Non-pigmented ciliary epithelial cell (primary cell): ENCODE data around the gene TENM4.

Source experiments
- DNase-seq: peaks from one replicate; pipeline ENCODE4 v3.0.0-alpha.2; 2010; ENCODE audit warnings: low read depth

TENM4 gene

DNA sequence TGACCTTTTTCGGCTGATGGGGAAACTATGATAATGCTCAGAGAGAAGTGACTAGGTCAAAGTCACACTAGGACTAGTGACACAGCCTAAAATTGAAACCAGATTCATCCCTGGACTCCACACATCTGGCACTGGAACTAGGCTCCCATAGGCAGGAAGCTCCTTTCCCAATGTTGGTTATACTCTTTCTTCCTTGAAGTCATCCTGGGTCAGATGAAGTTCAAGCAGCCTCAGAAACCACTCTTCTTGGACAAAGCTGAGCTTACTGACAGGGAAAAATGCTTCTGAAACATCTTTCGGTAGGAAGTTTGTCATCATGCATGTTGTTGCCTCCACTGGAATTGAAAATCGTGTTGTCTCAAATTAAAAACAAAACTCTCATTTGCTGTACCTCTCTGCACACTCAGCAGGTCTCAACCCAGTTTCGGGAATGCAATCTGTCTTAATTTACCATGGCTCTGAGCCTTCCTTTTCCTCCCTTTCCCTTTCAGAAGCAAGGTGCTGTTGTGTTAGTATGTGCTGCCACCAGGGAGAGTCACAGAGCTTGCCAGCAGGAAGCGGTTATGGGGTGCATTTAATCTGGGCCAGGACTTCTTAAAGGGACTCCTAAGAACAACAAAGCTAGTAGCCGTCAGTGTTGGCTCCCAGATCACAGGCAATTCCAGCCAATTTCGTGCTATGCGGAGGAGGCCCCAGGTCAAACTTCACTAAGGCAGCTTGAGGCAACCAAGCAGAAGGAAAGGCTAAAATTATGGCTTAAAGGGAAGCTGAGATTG lies 384.8 kb downstream of the TENM4 start:
- DNase-seq = peak; percentile 36

DNA sequence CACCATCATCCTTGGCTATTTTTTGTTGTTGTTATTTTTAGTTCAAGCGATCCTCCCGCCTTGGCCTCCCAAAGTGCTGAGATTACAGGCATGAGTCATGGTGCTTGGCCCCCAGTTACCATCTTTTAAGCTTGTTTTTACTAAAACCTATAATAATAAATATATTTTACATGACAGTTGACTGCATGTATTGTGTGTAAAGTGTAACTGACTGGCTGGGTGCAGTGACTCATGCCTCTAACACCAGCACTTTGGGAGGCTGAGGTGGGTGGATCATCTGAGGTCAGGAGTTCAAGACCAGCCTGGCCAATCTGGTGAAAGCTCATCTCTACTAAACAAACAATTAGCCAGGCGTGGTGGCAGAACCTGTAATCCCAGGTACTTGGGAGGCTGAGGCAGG lies 386.2 kb downstream of the TENM4 start:
- peak; percentile 54 for DNase-seq

DNA sequence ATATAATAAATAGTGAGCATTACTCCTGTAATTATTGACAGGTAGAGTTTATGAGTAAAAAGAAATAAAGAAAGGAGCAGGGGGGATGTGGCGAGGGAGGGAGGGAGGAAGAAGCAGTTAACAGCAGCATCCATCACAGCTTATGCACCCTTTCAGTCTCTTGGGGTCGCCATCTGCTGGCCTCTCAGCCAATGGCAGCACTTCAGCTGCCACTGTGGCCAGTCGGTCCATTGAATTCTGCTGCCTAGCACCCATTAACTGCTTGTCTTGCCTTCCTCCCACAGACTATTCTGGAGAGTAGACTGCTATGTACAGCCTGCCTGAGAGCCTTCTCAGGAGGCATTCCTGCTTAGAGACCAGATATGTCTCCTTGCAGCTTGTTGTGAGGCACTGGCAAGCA lies 388.3 kb downstream of the TENM4 start:
- no peak for DNase-seq

DNA sequence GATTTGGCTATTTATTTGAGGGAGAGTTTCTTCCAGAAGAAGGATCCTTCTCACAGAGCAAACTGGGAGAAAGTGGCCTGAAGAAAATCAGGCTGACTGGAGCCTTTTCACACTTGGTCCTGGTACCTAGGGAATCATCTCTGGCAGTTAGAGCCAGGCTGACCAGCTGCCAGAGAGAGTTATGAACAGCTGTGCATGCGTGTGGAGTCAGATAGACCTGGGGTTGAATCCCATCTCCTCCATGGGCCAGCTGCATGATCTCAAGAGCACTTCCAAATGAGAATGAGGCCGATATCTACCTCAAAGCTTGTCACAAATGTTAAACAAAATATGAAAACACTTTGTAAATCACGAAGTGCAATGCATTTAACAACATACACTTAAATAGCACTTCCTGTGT lies 390.0 kb downstream of the TENM4 start:
- no peak for DNase-seq

DNA sequence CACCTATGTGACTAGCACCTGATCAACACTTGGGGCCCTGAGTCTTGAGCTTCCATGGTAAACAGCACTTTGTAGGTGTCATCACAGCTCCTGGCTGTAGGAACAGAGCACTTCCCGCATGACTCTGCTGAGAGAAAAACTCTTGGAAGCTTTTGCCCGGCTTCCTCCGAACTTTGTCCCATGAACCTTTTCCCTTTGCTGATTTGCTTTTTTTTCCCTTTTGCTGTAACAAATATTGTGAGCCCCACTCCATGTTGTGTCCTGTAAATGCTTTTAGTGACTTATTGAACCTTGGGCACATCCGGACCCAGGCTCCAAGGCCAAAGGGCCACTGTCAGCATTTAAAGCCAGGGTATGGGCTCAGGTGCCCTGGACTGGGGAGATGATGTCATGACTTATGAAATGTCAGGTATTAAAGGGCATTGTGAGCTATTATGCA lies 391.1 kb downstream of the TENM4 start:
- DNase-seq = no peak

DNA sequence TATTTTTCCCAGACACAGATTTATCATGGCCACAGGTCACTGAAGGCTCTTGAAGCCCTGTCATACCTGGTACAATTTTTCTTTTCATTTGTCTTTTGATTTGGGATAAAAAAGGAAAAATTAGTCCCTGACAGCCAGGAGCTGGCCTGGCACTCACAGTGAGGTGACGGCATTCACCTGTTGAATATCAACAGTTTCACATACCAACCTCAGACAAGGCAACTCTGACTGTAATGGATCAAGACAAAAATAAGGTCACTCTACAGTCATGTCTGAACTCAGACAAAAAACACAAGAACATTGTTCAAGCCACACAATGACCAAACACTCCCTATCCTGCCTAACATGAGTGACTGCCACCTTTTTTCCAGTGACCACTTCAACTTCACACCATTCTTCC lies 392.9 kb downstream of the TENM4 start:
- DNase-seq = no peak

DNA sequence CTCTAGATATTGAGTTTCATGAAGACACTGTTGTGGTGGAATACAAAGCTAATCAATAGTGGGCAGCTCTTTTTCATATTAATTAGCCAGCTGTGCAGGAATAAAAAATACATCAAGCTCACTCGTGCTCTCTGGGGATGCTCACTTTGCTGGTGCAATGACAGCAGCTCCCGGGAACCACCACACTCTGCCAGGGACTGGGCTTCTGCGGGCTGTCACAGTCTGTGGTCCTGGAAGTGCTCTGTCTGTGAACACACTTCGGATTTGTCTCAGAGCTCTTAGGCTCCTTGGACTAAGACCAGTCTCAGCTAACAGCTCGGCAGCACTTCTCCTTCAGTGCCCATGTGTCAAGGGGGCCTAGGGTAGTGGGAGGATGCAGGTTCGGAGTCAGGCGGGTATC lies 393.5 kb downstream of the TENM4 start:
- DNase-seq = no peak

DNA sequence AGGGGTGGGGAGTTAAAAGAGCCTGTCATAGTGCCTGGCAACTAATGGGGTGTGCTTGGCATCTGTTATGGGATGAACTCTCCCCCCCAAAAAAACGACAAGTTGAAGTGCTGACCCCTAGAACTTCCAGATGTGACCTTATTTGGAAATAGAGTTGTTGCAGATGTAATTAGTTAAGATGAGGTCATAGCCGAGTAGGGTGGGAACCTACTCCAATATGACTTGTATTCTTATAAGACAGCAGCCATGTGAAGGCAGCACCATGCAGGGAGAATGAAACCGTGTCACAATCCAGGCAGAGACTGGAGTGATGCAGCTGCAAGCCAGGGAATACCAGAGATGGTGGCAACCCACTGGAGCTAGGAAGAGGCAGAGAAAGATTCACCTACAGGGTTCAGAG lies 394.5 kb downstream of the TENM4 start:
- no peak for DNase-seq

DNA sequence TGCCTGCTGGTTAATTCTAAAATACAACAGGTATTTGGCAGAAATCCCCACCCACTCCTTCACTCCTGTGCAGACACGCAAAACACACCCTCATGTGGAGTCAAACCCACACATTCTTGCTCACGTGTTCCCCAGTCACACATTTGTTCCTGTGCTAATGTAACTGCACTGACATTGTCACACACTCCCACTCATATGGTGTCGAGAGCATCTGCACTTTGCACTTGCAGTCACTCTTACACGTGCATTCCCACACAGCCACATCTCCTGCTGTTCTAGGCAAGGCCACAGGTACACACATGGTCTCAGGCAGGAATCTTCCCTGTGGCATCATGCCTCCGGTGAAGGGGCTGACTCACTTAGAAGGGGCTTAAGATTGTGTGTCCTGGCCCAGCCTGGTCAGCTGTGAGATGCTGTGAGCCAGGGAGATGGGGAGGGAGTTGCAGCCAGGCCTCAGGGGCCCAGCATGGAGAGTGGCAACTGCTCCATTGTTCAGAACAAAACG lies 395.0 kb downstream of the TENM4 start:
- no peak for DNase-seq

DNA sequence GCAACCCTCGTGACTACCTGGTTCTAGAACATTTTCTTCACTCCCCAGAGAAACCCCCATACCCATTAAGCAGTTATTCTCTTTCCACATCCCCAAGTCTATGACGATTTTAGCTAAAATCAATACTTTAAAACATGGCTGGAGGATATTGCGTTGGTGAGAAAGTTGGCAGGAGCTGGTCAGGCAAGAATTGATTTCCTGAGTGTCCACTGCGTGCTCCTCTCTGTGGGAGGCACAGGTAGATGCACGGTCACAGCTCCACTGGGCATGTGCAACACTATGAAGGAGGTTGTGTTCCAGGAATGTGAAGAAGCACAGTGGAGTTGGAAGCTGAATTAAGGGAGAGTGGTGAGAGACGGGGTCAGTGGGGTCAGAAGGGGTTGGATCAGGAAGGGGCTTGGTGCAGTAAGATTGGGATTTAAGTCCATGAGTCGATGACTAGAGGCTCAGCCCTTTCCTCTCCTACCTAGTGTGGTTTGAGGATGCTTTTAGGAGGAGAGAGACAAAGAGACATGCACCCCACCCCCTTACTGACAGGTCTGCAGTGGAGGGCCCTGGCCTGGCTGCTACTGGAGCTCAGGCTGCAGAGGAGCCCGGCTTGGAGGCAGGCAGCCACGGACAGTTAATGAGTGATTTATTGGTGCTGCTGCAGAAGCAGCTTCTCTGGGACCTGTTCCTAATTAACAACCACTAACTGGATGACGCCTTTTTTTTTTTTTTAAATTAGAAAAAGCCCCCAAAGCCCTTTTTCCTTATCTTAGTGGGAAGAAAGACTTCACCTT lies 395.6 kb downstream of the TENM4 start:
- no peak for DNase-seq

DNA sequence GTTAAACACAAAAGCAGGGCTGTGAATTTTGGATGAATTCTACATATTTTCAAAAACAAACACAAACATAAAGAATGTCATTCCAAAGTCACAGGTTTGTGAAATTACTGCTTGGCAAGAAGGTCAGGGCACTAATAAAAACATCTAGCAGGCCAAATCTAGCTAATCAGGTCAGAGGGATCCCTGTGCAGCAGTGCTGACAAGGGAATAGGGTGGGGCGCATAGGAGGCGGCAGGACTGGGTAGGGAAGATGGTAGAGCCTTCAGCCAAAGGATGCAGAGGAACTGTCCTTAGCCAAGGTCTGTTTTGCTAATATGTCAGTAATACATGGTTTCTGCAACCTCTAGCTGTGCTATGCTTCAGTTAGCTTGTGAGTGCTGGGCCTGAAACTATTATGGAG lies 396.6 kb downstream of the TENM4 start:
- DNase-seq = no peak

DNA sequence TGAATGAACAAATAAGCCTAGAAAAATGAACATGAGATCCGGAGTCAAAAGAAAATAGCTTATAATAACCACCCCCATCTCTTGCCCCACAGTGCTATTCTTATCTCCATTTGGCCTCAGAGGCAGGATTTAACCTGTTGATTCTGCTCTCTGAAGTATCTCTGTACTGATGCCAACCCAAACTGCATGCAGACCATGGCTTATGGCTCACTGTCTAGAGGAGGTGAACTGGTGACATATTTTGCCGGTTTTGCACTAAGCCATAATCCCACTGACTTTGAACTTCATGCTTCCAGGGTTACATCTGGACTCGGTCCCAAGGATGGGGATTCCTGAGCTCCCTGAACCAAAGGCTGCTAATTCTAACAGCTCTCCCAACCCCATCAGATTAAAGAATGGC lies 397.1 kb downstream of the TENM4 start:
- peak; percentile 18 for DNase-seq

DNA sequence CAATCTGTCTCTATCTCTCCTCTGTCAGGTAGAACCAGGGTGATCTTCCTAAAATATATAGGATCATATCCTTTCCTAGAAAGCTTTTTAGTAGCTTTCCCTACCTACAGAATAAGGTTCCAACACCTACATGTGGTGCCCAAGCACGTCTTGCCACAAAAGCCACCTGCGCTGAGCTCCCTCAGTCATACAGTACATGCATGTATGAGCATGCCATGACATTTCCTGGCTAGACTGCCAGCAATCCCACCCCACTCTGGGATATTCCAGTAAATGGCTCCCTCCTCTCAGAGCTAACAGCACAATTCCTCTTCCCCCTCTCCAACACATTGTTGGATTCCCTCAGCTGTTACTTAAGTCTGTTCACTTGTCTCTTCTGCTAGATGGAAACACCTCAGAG lies 398.0 kb downstream of the TENM4 start:
- no peak for DNase-seq

DNA sequence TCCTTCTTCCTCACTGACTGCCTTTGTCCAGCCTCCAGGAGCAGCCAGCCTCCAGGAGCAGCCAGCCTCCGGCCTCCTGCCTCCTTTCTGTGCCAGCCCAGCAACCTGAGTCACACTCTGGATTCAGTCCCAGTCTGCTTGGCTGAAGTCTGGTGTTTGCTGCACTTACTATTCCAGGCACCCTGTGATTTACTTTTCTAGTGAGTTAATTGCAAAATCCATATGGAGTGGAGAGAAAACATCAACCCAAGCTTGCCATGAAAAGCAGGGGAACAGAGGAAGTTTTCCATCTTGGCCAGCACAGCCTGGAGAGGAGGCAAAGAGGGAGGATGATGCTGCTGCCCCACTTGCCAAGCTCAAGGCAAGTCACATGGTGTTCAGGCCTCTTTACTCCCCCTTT lies 400.5 kb downstream of the TENM4 start:
- no peak for DNase-seq

DNA sequence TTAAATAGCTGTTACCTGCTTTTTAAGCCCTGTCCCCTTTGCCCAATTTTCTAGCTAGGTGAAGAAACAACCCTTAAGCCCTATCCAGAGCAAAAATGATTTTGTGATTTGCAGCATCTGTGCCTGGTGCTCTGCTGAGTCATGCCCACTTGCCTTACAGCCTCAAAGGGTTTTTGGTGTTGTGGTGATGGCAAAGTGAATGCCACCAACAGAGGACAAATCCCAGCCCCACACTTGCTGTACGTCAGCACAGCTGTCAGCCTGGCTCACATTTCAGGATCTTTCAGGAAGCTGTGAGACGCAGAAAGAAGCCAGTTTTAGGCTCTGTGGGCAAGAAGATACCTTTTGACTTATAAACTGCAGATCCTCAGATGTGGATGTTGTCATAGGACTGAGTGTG lies 401.7 kb downstream of the TENM4 start:
- DNase-seq = no peak

DNA sequence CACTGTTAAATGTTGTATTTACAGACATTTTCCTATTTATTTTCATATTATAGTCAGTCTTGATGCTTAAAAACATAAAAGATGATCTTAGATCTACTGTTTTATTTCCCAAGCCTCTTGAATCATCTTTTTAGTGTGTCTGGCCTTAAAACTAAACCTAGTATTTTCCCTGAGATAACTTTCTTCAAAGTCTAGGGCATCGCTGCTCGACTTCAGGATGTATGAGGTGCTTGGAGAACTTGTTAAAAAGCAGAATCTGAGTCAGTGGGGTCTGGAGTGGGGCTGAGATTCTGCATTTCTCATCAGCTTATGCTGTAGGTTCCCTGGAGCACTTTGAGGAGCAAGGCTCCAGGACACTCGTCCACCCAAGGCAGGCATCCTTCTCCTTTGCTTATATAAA lies 404.9 kb downstream of the TENM4 start:
- DNase-seq = no peak

DNA sequence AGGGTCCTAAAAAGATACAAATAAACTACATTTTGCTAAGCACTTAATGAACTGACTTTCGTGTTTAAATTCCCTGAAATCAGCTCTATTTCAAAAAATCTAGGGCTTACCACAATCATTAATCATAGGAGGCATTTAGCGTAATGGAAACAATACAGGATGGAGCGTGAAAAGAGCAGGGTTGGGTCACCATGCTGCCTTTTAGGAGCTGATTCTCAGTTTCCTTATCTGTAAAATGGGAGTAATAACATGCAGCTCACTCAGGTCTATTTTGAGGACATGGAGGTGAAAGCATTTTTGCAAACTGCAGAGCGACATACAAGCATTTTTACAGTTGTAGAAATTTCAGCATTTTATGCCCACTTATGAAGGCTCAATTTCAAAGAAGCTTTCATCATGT lies 407.0 kb downstream of the TENM4 start:
- DNase-seq = no peak

DNA sequence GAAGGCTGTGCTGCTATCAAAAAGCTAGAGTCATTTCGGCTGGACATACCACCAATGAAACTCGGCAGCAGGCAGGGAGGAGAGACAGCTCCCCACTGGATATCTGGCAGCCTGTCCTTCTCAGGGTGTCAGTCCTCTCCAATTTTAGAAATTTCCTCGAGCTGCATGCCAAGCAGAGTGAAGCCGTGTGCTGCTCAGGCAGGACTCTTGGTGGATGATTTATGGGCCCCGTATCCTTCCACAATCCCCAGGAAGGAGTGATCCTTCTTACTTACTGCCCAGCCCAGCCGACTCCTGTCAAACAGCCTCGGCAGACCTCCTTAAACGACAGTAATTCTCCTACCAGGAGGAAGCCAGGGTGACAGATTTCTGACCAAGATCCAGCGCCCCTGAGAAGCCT lies 410.4 kb downstream of the TENM4 start:
- no peak for DNase-seq

DNA sequence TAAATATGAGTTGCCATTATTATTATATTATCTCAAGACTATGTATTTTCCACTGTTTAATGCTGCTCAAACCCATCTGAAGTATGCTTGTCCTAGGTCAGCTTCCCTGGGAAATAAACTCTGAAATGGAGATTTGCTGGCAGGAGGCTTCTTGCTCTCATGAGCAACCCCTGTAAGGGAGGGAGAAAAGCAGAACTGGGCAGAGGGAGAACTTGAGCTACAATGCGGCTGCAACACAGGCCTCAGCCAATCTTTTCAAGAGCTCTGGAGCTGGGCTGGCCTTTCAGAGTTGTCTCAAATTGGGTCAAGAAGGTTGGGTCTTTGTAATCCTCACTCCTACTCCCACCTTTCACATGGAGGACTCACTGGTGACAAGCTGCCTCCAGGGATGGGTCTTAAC lies 412.6 kb downstream of the TENM4 start:
- no peak for DNase-seq

DNA sequence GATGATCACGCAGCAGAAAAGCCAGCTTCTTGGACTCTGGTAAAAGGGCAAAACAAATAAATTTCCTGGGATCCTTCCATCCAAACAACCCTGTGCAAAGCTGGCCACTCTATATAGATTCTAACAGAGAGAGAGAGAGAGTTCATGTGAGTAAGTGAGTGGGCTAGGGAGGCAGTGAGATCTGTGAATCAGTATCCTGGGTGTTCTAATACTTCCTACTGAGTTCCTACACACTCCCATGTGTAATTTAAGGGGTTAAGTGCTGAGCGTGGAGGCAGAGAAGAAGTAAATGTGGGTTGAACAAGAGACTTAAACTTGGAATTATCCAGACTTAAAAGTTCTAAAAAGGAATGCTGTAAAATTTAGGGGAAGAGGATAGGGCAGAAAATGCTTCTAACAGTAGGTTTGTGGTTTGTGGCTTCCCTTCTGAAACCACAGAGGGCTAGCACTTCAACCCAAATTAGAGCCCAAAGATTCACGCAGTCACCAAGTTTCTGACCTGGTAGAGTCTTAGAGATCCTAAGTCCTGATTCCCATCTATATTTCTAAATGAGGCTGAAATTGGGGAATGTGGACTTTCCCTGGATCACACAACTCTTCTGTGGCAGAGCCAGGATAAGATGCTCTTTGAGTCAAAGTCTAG lies 413.9 kb downstream of the TENM4 start:
- DNase-seq = peak; percentile 14

DNA sequence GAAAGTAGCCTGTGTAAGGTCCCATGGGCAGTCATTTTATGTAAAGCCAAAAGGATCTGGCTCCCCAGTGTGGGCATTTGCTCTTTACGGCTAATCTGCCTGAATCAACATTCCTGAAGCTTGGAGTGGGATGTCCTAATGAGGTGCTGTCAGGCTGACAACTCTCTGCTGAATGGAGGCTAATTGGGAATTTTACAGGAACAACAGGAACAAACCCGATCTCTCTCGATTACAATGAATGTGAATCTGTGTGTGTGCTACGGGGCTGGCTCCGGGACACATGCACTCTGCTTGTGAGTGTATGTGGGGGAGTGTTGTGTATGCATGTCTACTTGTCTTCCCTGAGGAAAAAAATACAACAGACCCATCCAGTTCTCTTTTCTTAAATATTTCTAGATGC lies 415.2 kb downstream of the TENM4 start:
- no peak for DNase-seq

DNA sequence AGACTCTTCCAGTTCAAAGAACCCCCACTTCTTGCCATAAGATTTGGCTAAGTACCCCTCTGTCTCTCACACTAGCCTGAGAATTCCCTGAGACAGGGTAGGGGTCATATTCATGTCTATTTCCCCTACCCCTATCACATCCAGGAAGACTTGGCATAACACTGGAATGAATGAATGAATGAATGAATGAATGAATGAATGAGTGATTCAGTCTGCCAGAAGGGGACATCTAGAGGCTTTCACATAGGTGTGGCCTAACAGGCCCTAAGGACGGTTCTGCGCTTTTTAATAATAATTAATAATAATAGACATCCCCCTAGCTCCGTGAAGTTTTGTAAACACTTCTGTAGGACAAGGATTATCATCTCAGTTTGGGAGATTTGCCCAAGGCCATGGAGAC lies 415.7 kb downstream of the TENM4 start:
- no peak for DNase-seq

DNA sequence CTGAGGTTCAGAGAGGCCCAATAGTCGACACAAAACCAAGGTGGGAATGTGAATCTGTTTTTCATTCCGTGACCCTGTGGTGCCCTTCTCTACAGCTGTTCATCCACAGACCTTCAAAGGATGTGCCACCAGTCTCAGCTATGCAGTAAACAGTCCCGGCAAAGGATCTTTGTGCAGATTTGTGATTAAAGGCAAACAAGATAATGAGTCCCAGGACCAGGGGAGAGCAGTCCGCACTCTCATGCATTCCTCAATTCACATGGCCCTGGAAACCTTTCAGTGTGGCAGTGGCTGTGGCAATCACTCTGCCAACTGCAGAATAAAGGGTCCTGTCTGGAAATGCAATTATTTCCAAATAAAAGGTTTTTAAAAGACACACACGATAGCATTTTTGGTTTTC lies 418.6 kb downstream of the TENM4 start:
- no peak for DNase-seq
